Prostate gland (tissue), 2 donors: ENCODE results near the gene SLC35B3.

Experiments used
- POLR2A ChIP-seq: fragments of 450-650 bp; IDR thresholded peaks from one replicate; pipeline ENCODE4 v1.6.1; 2016; ENCODE audit warnings: antibody characterized with exemption, mild to moderate bottlenecking
- POLR2AphosphoS5 ChIP-seq: sonication (generic); formaldehyde crosslinking; IDR thresholded peaks from one replicate; pipeline ENCODE4 v1.6.1; 2017; ENCODE audit warnings: antibody characterized with exemption
- TF ChIP-seq, protein P1 (sequence below), 4 experiments: fragments of 200-600 bp in 2 of 4; fragments of 450-650 bp in 2 of 4; sonication (generic) in 2 of 4; IDR thresholded peaks; 1 replicate in 3 of 4; 2 replicates in 1 of 4; pipeline ENCODE4 v1.5.1; 2016 to 2019; ENCODE audit warnings: antibody characterized with exemption in 4 of 4, mild to moderate bottlenecking in 2 of 4, moderate library complexity in 2 of 4

DNA sequence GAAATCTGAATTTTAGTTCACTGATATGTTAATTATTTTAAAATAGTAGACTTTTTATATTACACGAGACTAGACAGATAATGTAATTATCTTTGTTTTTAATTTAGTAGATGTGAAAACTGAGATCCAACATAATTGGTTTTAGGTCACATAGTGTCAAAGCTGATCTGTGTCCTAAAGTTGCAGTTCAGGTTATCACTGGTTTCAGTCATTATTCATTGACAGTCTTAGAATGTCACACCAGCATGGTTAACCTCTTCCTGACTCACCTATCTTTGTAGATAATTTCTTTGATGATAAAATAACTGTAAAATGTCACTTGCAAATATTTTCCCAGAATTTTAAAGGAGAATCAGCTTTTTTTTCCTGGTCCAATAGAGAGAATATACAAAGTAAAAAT is 48.3 kb upstream of the SLC35B3 start:
- TF ChIP-seq POLR2AphosphoS5 (no peak), POLR2A (no peak)
- TF ChIP-seq, protein P1, sequence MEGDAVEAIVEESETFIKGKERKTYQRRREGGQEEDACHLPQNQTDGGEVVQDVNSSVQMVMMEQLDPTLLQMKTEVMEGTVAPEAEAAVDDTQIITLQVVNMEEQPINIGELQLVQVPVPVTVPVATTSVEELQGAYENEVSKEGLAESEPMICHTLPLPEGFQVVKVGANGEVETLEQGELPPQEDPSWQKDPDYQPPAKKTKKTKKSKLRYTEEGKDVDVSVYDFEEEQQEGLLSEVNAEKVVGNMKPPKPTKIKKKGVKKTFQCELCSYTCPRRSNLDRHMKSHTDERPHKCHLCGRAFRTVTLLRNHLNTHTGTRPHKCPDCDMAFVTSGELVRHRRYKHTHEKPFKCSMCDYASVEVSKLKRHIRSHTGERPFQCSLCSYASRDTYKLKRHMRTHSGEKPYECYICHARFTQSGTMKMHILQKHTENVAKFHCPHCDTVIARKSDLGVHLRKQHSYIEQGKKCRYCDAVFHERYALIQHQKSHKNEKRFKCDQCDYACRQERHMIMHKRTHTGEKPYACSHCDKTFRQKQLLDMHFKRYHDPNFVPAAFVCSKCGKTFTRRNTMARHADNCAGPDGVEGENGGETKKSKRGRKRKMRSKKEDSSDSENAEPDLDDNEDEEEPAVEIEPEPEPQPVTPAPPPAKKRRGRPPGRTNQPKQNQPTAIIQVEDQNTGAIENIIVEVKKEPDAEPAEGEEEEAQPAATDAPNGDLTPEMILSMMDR (IDR thresholded peaks at IDR 0.05), result no peak
